Activated CD4-positive, alpha-beta T cell treated with anti-CD3 and anti-CD28 coated beads for 4 hours (primary cell): ENCODE results near the gene EXOC7.

Source experiments
- DNase-seq, 2 donors: peaks; one replicate each; pipeline ENCODE4 v3.0.0-alpha.2; 2020

The EXOC7 gene

DNA sequence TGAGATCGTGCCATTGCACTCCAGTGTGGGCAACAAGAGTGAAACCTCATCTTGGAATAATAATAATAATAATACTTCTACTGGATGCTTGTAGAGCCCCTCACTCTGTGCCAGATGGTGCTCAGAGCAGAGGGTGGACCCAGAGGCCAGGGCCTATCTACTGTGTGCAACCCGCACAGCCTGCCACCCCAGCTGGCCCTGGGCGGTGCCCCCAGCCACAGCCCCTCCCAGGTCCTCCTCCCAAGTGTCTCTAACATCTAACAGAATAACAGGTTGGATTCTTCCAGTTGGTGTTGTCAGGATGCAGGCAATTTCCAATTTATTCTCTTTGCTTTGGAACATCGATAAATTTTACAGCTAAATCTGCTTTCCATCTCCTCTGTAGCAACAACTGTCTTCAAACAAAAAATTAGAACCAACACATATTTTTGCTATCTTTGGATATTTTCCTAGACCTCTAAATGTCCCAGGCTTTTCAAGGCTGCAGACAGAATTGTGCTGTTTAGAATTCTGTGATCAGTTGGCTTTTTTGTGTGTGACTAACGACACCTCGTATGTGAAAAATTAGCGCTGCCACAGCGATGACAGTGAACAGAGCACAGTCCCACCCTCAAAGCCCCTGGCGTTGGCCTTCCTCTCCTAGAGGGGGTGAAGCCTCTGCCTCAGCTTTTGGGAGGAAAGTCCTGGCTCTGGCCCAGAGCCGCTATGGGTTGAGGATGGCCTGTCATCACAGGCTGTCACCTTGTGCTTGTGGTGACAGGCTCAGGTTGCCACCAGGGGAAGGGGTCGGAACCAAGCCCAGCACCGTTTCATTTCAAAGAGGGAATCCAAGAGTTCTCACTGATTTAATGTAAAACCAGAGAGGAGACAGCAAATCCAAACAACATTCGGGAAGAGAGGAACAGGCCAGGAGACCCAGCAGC lies 68.9 kb downstream of the EXOC7 start:
- no peak for DNase-seq

DNA sequence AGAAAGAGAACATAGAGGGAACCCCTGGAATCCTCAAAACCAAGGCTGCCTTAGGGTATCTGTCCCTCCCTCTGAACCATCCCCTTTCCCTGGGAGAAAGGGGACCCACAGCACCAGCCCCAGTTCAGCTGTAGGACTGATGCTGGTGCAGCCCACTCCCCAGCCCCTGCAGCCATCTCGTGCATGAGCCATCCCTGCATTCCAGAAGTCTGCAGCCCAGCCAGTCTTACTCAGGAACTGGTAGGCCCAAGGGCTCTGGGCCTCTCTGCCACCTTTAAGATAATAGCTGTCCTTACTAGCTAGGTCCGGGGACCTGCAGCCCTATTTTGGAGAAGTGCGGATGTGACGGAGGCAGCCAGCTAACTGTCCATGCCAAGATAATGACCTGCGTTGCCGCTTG lies 70.4 kb downstream of the EXOC7 start:
- no peak for DNase-seq

DNA sequence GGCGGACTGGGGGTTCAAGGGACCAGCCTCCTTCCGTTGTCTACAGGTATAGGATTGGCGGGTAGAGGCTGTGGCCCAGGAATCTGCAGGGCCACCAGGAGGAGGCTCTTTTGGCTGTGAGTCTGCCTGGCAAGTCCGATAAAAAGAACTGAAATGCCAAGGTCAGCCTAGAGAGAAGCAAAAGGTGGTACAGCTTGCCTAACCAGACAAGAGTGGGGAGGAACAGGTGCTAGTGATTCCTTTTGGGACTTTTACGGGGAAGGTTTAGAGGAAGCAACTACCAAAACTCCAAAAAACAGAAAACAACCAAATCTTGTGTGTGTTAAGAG lies 70.8 kb downstream of the EXOC7 start:
- no peak for DNase-seq

DNA sequence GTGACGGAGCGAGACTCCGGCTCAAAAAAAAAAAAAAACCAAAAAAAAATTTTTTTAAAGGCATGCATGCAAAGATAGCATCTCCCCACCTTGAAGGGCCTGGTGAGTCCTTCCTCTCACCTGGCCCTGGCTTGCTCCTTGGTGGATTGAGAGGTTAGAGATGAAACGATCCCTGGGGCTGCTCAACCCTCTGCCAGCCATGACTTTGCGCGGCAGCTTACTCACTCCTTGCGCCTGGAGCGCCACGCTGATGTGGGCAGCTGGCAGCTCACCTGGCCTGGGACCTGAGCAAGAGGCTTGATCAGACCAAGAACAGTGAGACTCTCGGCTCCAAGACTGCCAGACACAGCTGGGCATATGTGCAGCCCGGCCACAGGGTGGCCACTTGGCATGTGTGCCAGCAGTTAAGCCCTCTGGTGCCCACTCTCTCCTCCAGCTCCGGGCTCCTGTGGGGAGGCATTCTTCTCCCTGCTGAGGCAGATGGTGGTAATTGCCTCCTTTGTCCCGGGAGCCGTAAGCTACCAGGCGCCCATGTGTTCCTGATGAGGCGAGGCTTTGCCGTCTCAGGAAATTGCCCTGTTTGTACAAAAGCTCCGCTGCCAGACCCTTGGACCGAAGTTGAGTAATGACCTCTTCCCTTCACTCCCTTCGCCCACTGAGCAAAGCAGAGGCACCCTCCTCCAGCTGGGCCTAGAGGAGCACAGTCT lies 71.4 kb downstream of the EXOC7 start:
- no peak for DNase-seq
